ENCODE measurements around the gene ZFAND3.

- TF ChIP-seq GATA2 (IDR thresholded peaks at IDR 0.05; ENCODE audit: low read depth, low read length) (no peak), GATA3 (IDR thresholded peaks at IDR 0.05; ENCODE audit: low read depth, low read length) (no peak)
Measured at GRCh38 chr6:37919417-37920157, 100.1 kb downstream of the ZFAND3 start.
